DMS114 treated with DMSO at 0.1 percent for 48 hours (cell line): ENCODE data around the gene GPR156.
"Not testable (repeated sequence)": the region's sequence is repeated elsewhere in the genome, so short reads cannot be mapped to it uniquely, and the experiment has no call there.

Source experiments
- DNase-seq: peaks from one replicate; lab custom pipeline; 2025; ENCODE audit not compliant: unreplicated experiment; lab: John Stamatoyannopoulos, UW

Gene GPR156

GRCh38 chr3:120163816-120164215 is 121.2 kb downstream of the GPR156 start:
- no peak for DNase-seq

GRCh38 chr3:120163026-120163425 is 122.0 kb downstream of the GPR156 start:
- DNase-seq, result no peak

- DNase-seq, result no peak
Observed at GRCh38 chr3:120162400-120162799, 122.6 kb downstream of the GPR156 start.

GRCh38 chr3:120161902-120162301 is 123.1 kb downstream of the GPR156 start:
- DNase-seq, result no peak

- DNase-seq, result no peak
Observed at GRCh38 chr3:120160050-120160449, 125.0 kb downstream of the GPR156 start.

- DNase-seq, result no peak
Observed at GRCh38 chr3:120157681-120158080, 127.3 kb downstream of the GPR156 start.

- DNase-seq, result no peak
Observed at GRCh38 chr3:120157113-120157512, 127.9 kb downstream of the GPR156 start.

- DNase-seq, result no peak
Observed at GRCh38 chr3:120156699-120157098, 128.3 kb downstream of the GPR156 start.

- DNase-seq, result not testable (repeated sequence)
Observed at GRCh38 chr3:120155694-120156093, 129.3 kb downstream of the GPR156 start.

- DNase-seq, result no peak
Observed at GRCh38 chr3:120155108-120155507, 129.9 kb downstream of the GPR156 start.

GRCh38 chr3:120153294-120153693 is 131.7 kb downstream of the GPR156 start:
- DNase-seq, result no peak

GRCh38 chr3:120151791-120152190 is 133.2 kb downstream of the GPR156 start:
- DNase-seq, result no peak

- DNase-seq, result no peak
Observed at GRCh38 chr3:120148187-120148949, 136.7 kb downstream of the GPR156 start.

GRCh38 chr3:120147072-120147871 is 137.8 kb downstream of the GPR156 start:
- no peak for DNase-seq

GRCh38 chr3:120145542-120146285 is 139.3 kb downstream of the GPR156 start:
- no peak for DNase-seq

GRCh38 chr3:120144267-120144666 is 140.8 kb downstream of the GPR156 start:
- DNase-seq, result no peak

GRCh38 chr3:120143676-120144075 is 141.3 kb downstream of the GPR156 start:
- DNase-seq, result no peak

GRCh38 chr3:120142236-120142635 is 142.8 kb downstream of the GPR156 start:
- no peak for DNase-seq

GRCh38 chr3:120140098-120140742 is 144.8 kb downstream of the GPR156 start:
- no peak for DNase-seq

- DNase-seq, result no peak
Observed at GRCh38 chr3:120139140-120139539, 145.9 kb downstream of the GPR156 start.

GRCh38 chr3:120137548-120137947 is 147.5 kb downstream of the GPR156 start:
- DNase-seq, result no peak
